Hepatocyte (in vitro differentiated cells): Measurements from ENCODE around the gene SPIB.

Source experiments
- CTCF ChIP-seq: fragments of 200-600 bp; sonication (generic); IDR thresholded peaks from 2 replicates; pipeline ENCODE4 v1.5.1; 2016; ENCODE audit warnings: antibody characterized with exemption, mild to moderate bottlenecking; ENCODE audit not compliant: poor library complexity
- EZH2phosphoT487 ChIP-seq: fragments of 200-600 bp; sonication (generic); IDR thresholded peaks from one replicate; pipeline ENCODE4 v1.6.1; 2018; ENCODE audit warnings: antibody characterized with exemption, mild to moderate bottlenecking, low read depth, moderate library complexity; ENCODE audit not compliant: unreplicated experiment, severe bottlenecking

GRCh38 chr19:50467566-50467965 lies 48.8 kb downstream of the SPIB start:
- no peak for TF ChIP-seq CTCF
- no peak for TF ChIP-seq EZH2phosphoT487
